ENCODE measurements around the gene ADARB1. TPM values are rescaled to one million over a fixed set of nuclear protein-coding genes. Genes with fewer than 3 reads are reported as not detected.

Gene ADARB1
- total and polyA plus RNA-seq, 2 experiments from 2014 or later: 4.8 to 14.8 TPM

DNA sequence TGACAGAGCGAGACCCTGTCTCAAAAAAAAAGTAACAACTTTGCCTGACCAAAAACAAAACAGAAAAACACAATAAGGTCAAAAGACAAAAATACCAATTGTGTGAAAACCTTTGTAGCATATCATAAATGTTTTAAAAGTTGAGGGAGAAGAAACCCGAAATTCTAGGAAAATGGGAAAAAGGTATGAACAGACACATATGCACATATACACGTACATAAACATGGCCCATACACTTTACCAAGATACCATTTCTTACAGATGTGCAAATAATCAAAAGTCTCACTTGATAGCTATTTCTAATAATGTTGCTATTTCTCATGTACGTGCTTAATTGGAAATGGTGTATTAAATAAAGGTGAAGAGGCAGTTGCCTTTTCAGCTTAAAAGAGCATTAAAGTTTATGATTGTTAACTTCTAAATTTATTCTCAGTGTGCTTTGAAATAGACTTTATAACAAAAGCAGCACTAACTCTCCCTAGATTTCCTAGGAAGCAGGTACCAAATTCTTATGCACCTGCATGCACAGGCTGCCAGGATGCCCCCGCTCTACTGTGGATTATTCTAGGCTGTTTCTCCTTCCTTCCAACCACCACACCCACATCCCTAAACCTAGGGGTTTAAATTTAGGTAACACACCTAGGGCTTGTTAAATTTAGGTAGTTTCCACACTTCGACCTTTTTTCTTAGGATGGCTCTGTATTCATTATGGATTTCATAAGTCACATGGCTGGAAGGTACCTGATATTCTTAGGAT lies 33.8 kb downstream of the ADARB1 start:
- DNase-seq (ENCODE audit: low spot score) (no peak), ATAC-seq (no peak)
- no peak overlapping the region for H3K27ac ChIP-seq (ENCODE audit: low read depth)
- no peaks in the 10 kb centered on the region for H3F3A ChIP-seq (replicated peaks; ENCODE audit: low read depth)
- Mint-ChIP-seq H3K9me3 (no peaks in the 10 kb centered on the region), H3K36me3 (ENCODE audit: low read depth) (no peaks in the 10 kb centered on the region), H3K4me1 (no peaks in the 10 kb centered on the region; the same call in 2 of the 3 replicates), H3K27me3 (ENCODE audit: insufficient read depth, low read depth, poor library complexity) (peaks cover 1% of the 10 kb centered on the region), H3K27ac (no peak overlapping the region), H3K4me3 (no peak overlapping the region)
- no peaks in the 10 kb centered on the region; the same call in 1 of the 2 replicates for H4K20me1 ChIP-seq (replicated peaks; ENCODE audit: insufficient read depth)
- H3K79me2 ChIP-seq (replicated peaks; ENCODE audit: insufficient read depth): peaks cover 5% of the 10 kb centered on the region
- no peak overlapping the region for H3K4me2 ChIP-seq
- H3K27me3 ChIP-seq (ENCODE audit: insufficient read depth): no peaks in the 10 kb centered on the region
- H3K4me3 ChIP-seq: no peak overlapping the region
- no peaks in the 10 kb centered on the region for H3K4me1 ChIP-seq (ENCODE audit: insufficient read depth)
- no peak overlapping the region for H2AFZ ChIP-seq
- H3K9me2 ChIP-seq (ENCODE audit: insufficient read depth): no peaks in the 10 kb centered on the region
- H3K36me3 ChIP-seq (ENCODE audit: insufficient read depth): no peaks in the 10 kb centered on the region
- TF ChIP-seq EZH2 (IDR thresholded peaks at IDR 0.05; ENCODE audit: low read depth, unreplicated experiment): no peak
- TF ChIP-seq JUNB (IDR thresholded peaks at IDR 0.05; ENCODE audit: unreplicated experiment): no peak
- no peak for TF ChIP-seq NANOG (IDR thresholded peaks at IDR 0.05; ENCODE audit: borderline replicate concordance)
- TF ChIP-seq, protein P1, sequence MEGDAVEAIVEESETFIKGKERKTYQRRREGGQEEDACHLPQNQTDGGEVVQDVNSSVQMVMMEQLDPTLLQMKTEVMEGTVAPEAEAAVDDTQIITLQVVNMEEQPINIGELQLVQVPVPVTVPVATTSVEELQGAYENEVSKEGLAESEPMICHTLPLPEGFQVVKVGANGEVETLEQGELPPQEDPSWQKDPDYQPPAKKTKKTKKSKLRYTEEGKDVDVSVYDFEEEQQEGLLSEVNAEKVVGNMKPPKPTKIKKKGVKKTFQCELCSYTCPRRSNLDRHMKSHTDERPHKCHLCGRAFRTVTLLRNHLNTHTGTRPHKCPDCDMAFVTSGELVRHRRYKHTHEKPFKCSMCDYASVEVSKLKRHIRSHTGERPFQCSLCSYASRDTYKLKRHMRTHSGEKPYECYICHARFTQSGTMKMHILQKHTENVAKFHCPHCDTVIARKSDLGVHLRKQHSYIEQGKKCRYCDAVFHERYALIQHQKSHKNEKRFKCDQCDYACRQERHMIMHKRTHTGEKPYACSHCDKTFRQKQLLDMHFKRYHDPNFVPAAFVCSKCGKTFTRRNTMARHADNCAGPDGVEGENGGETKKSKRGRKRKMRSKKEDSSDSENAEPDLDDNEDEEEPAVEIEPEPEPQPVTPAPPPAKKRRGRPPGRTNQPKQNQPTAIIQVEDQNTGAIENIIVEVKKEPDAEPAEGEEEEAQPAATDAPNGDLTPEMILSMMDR (conservative IDR thresholded peaks at IDR 0.05; ENCODE audit: low read depth in 2 of 2): no peak
- no peak for TF ChIP-seq ZNF331 (CRISPR knock-in tag; IDR thresholded peaks at IDR 0.05; ENCODE audit: low read depth)
- TF ChIP-seq ZNF114 (CRISPR knock-in tag; IDR thresholded peaks at IDR 0.05): no peak
- TF ChIP-seq, protein P2, sequence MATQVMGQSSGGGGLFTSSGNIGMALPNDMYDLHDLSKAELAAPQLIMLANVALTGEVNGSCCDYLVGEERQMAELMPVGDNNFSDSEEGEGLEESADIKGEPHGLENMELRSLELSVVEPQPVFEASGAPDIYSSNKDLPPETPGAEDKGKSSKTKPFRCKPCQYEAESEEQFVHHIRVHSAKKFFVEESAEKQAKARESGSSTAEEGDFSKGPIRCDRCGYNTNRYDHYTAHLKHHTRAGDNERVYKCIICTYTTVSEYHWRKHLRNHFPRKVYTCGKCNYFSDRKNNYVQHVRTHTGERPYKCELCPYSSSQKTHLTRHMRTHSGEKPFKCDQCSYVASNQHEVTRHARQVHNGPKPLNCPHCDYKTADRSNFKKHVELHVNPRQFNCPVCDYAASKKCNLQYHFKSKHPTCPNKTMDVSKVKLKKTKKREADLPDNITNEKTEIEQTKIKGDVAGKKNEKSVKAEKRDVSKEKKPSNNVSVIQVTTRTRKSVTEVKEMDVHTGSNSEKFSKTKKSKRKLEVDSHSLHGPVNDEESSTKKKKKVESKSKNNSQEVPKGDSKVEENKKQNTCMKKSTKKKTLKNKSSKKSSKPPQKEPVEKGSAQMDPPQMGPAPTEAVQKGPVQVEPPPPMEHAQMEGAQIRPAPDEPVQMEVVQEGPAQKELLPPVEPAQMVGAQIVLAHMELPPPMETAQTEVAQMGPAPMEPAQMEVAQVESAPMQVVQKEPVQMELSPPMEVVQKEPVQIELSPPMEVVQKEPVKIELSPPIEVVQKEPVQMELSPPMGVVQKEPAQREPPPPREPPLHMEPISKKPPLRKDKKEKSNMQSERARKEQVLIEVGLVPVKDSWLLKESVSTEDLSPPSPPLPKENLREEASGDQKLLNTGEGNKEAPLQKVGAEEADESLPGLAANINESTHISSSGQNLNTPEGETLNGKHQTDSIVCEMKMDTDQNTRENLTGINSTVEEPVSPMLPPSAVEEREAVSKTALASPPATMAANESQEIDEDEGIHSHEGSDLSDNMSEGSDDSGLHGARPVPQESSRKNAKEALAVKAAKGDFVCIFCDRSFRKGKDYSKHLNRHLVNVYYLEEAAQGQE (IDR thresholded peaks at IDR 0.05; ENCODE audit: unreplicated experiment): no peak
